GM23338 (cell line): Measurements from ENCODE around the gene AP2A2. TPM values are rescaled to one million over a fixed set of nuclear protein-coding genes. Genes with fewer than 3 reads are reported as not detected.

Source experiments
- ATAC-seq: fragments of 200-7000 bp; cut with Tn5 transposase; 3 replicates; pipeline ENCODE4 v1.9.1; 2020
- DNase-seq: peaks from one replicate; pipeline ENCODE4 v3.0.0-alpha.2; 2015; ENCODE audit warnings: low spot score
- H2AFZ ChIP-seq: fragments of 200-600 bp; sonication (generic); 2 replicates; pipeline ENCODE4 v1.8.0; 2016; ENCODE audit warnings: antibody characterized with exemption, mild to moderate bottlenecking, moderate library complexity
- H3F3A ChIP-seq: fragments of 200-600 bp; sonication (generic); replicated peaks from 2 replicates; pipeline ENCODE4 v1.8.0; 2017; ENCODE audit warnings: antibody characterized with exemption, mixed run types, low read depth
- H3K27ac ChIP-seq: fragments of 200-600 bp; sonication (generic); 2 replicates; pipeline ENCODE4 v1.6.1; 2016; ENCODE audit warnings: low read depth
- H3K27me3 ChIP-seq: fragments of 200-600 bp; sonication (generic); 2 replicates; pipeline ENCODE4 v1.8.0; 2016; ENCODE audit warnings: mild to moderate bottlenecking, mixed run types, moderate library complexity; ENCODE audit not compliant: insufficient read depth
- H3K36me3 ChIP-seq: fragments of 200-600 bp; sonication (generic); 2 replicates; pipeline ENCODE4 v1.8.0; 2016; ENCODE audit warnings: mild to moderate bottlenecking; ENCODE audit not compliant: insufficient read depth
- H3K4me1 ChIP-seq: fragments of 200-600 bp; sonication (generic); 2 replicates; pipeline ENCODE4 v1.8.0; 2016; ENCODE audit warnings: mild to moderate bottlenecking, moderate library complexity; ENCODE audit not compliant: insufficient read depth
- H3K4me2 ChIP-seq: fragments of 200-600 bp; sonication (generic); 2 replicates; pipeline ENCODE4 v1.7.1; 2017; ENCODE audit warnings: mixed run types
- H3K4me3 ChIP-seq: fragments of 200-600 bp; sonication (generic); 2 replicates; pipeline ENCODE4 v1.6.1; 2016; ENCODE audit warnings: mixed run types
- H3K79me2 ChIP-seq: fragments of 200-600 bp; sonication (generic); replicated peaks from 2 replicates; pipeline ENCODE4 v1.8.0; 2017; ENCODE audit warnings: mild to moderate bottlenecking; ENCODE audit not compliant: insufficient read depth
- H3K9me2 ChIP-seq: fragments of 200-600 bp; sonication (generic); 2 replicates; pipeline ENCODE4 v1.8.0; 2017; ENCODE audit not compliant: insufficient read depth
- H4K20me1 ChIP-seq: fragments of 200-600 bp; sonication (generic); replicated peaks from 2 replicates; pipeline ENCODE4 v1.8.0; 2017; ENCODE audit warnings: mild to moderate bottlenecking; ENCODE audit not compliant: insufficient read depth
- H3K27ac Mint-ChIP-seq: 2 replicates; pipeline ENCODE4 v1.8.0; 2020; ENCODE audit warnings: inconsistent platforms, mild to moderate bottlenecking, moderate library complexity, mixed read lengths
- H3K27me3 Mint-ChIP-seq: 3 replicates; pipeline ENCODE4 v1.8.0; 2022; ENCODE audit warnings: low read depth, mild to moderate bottlenecking, moderate library complexity, mixed read lengths, inconsistent platforms; ENCODE audit not compliant: insufficient read depth, poor library complexity
- H3K36me3 Mint-ChIP-seq: 3 replicates; pipeline ENCODE4 v1.8.0; 2021; ENCODE audit warnings: low read depth, mild to moderate bottlenecking, inconsistent platforms, moderate library complexity, mixed read lengths
- H3K4me1 Mint-ChIP-seq: 3 replicates; pipeline ENCODE4 v1.8.0; 2020; ENCODE audit warnings: mild to moderate bottlenecking, inconsistent platforms, mixed read lengths
- H3K4me3 Mint-ChIP-seq: 3 replicates; pipeline ENCODE4 v1.8.0; 2021; ENCODE audit warnings: moderate library complexity, mild to moderate bottlenecking, inconsistent platforms, mixed read lengths
- H3K9me3 Mint-ChIP-seq: 3 replicates; pipeline ENCODE4 v1.8.0; 2020; ENCODE audit warnings: moderate library complexity, mild to moderate bottlenecking, inconsistent platforms, mixed read lengths
- CREB1 ChIP-seq: fragments of 250-450 bp; sonication (Bioruptor Pico); IDR thresholded peaks from 2 replicates; pipeline ENCODE4 v1.5.0; 2020; ENCODE audit warnings: low read depth, mild to moderate bottlenecking, moderate library complexity
- ETS1 ChIP-seq: IDR thresholded peaks from 2 replicates; pipeline ENCODE4 v1.6.1; 2016; ENCODE audit warnings: antibody characterized with exemption
- JUNB ChIP-seq: IDR thresholded peaks from one replicate; pipeline ENCODE4 v1.6.1; 2016; ENCODE audit warnings: antibody characterized with exemption; ENCODE audit not compliant: unreplicated experiment
- STAT1 ChIP-seq: IDR thresholded peaks from one replicate; pipeline ENCODE4 v1.6.1; 2016; ENCODE audit warnings: antibody characterized with exemption; ENCODE audit not compliant: unreplicated experiment
- polyA plus RNA-seq: library from polyadenylated mRNA; unstranded; fragments of >200 nt; fragmentation: Nextera tagmentation; extraction: Ambion mirVana; gene quantifications from 2 replicates; pipeline ENCODE4 v1.2.1, GENCODE V29; 2016
- total RNA-seq: library from RNA; depleted of rRNA; stranded (reverse); fragments of >200 nt; shearing (Covaris generic); gene quantifications from 2 replicates; pipeline ENCODE4 v1.2.3, GENCODE V29; 2014
- TF ChIP-seq, protein P1 (sequence below), 2 experiments: fragments of 200-600 bp in 1 of 2; sonication (generic) in 1 of 2; conservative IDR thresholded peaks; 2 replicates each; pipeline versions ENCODE4 v1.5.1 to v1.6.1; 2016 to 2017; ENCODE audit warnings: antibody characterized with exemption in 2 of 2, low read depth in 2 of 2, mild to moderate bottlenecking in 2 of 2, moderate library complexity in 1 of 2
- TF ChIP-seq, protein P2 (sequence below): fragments of 250-450 bp; sonication (Bioruptor Pico); IDR thresholded peaks from 2 replicates; pipeline ENCODE4 v1.5.0; 2020; ENCODE audit warnings: mild to moderate bottlenecking, moderate library complexity

AP2A2 gene
- total and polyA plus RNA-seq, 2 experiments from 2014 or later = 23.7 to 47.5 TPM

DNA sequence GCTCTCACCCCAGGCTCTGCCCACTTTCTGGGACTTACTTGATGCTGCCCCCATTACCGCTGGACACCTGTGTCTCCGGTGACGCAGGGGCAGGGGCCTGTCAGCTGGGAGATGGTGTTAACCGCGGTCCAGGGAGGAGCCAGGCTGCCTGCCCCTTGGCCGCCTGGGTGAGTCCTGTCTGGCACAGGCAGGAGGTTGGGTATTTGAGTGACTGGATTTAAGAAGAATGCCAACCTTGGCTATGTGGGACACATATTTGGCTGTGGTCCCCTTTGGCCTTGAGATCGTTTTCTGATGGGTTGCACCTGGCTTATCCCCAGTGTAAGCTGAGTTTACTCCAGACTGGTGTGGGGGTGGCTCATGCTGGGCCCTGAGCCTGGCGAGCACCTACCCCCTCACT is 108.3 kb downstream of the AP2A2 start:
- peaks cover 10% of the 10 kb centered on the region for H3K27me3 Mint-ChIP-seq
- no peaks in the 10 kb centered on the region for H3K9me3 Mint-ChIP-seq
- ATAC-seq = no peak

More for the DNA sequence above, 108.3 kb downstream of the AP2A2 start:
- H3K79me2 ChIP-seq = no peaks in the 10 kb centered on the region
- H3K4me3 ChIP-seq = no peak overlapping the region
- Mint-ChIP-seq H3K36me3 (no peaks in the 10 kb centered on the region; the same call in 2 of the 3 replicates), H3K4me1 (no peaks in the 10 kb centered on the region), H3K4me3 (no peak overlapping the region), H3K27ac (no peak overlapping the region)
- TF ChIP-seq, protein P1, sequence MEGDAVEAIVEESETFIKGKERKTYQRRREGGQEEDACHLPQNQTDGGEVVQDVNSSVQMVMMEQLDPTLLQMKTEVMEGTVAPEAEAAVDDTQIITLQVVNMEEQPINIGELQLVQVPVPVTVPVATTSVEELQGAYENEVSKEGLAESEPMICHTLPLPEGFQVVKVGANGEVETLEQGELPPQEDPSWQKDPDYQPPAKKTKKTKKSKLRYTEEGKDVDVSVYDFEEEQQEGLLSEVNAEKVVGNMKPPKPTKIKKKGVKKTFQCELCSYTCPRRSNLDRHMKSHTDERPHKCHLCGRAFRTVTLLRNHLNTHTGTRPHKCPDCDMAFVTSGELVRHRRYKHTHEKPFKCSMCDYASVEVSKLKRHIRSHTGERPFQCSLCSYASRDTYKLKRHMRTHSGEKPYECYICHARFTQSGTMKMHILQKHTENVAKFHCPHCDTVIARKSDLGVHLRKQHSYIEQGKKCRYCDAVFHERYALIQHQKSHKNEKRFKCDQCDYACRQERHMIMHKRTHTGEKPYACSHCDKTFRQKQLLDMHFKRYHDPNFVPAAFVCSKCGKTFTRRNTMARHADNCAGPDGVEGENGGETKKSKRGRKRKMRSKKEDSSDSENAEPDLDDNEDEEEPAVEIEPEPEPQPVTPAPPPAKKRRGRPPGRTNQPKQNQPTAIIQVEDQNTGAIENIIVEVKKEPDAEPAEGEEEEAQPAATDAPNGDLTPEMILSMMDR (conservative IDR thresholded peaks at IDR 0.05; ENCODE audit: low read depth in 2 of 2) = no peak
- TF ChIP-seq ETS1 = no peak
- TF ChIP-seq CREB1 (CRISPR knock-in tag) = no peak
- TF ChIP-seq, protein P2, sequence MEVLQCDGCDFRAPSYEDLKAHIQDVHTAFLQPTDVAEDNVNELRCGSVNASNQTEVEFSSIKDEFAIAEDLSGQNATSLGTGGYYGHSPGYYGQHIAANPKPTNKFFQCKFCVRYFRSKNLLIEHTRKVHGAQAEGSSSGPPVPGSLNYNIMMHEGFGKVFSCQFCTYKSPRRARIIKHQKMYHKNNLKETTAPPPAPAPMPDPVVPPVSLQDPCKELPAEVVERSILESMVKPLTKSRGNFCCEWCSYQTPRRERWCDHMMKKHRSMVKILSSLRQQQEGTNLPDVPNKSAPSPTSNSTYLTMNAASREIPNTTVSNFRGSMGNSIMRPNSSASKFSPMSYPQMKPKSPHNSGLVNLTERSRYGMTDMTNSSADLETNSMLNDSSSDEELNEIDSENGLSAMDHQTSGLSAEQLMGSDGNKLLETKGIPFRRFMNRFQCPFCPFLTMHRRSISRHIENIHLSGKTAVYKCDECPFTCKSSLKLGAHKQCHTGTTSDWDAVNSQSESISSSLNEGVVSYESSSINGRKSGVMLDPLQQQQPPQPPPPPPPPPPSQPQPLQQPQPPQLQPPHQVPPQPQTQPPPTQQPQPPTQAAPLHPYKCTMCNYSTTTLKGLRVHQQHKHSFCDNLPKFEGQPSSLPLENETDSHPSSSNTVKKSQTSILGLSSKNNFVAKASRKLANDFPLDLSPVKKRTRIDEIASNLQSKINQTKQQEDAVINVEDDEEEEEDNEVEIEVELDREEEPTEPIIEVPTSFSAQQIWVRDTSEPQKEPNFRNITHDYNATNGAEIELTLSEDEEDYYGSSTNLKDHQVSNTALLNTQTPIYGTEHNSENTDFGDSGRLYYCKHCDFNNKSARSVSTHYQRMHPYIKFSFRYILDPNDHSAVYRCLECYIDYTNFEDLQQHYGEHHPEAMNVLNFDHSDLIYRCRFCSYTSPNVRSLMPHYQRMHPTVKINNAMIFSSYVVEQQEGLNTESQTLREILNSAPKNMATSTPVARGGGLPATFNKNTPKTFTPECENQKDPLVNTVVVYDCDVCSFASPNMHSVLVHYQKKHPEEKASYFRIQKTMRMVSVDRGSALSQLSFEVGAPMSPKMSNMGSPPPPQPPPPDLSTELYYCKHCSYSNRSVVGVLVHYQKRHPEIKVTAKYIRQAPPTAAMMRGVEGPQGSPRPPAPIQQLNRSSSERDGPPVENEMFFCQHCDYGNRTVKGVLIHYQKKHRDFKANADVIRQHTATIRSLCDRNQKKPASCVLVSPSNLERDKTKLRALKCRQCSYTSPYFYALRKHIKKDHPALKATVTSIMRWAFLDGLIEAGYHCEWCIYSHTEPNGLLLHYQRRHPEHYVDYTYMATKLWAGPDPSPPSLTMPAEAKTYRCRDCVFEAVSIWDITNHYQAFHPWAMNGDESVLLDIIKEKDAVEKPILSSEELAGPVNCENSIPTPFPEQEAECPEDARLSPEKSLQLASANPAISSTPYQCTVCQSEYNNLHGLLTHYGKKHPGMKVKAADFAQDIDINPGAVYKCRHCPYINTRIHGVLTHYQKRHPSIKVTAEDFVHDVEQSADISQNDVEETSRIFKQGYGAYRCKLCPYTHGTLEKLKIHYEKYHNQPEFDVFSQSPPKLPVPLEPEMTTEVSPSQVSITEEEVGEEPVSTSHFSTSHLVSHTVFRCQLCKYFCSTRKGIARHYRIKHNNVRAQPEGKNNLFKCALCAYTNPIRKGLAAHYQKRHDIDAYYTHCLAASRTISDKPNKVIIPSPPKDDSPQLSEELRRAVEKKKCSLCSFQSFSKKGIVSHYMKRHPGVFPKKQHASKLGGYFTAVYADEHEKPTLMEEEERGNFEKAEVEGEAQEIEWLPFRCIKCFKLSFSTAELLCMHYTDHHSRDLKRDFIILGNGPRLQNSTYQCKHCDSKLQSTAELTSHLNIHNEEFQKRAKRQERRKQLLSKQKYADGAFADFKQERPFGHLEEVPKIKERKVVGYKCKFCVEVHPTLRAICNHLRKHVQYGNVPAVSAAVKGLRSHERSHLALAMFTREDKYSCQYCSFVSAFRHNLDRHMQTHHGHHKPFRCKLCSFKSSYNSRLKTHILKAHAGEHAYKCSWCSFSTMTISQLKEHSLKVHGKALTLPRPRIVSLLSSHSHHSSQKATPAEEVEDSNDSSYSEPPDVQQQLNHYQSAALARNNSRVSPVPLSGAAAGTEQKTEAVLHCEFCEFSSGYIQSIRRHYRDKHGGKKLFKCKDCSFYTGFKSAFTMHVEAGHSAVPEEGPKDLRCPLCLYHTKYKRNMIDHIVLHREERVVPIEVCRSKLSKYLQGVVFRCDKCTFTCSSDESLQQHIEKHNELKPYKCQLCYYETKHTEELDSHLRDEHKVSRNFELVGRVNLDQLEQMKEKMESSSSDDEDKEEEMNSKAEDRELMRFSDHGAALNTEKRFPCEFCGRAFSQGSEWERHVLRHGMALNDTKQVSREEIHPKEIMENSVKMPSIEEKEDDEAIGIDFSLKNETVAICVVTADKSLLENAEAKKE = no peak
- no peak for TF ChIP-seq JUNB
- no peak for TF ChIP-seq STAT1
- H3K9me2 ChIP-seq = no peaks in the 10 kb centered on the region
- no peak overlapping the region for H3K4me2 ChIP-seq
- DNase-seq = no peak
- no peak overlapping the region for H2AFZ ChIP-seq
- no peaks in the 10 kb centered on the region for H3K36me3 ChIP-seq
- no peaks in the 10 kb centered on the region for H3F3A ChIP-seq
- no peaks in the 10 kb centered on the region for H3K4me1 ChIP-seq
- H3K27me3 ChIP-seq = no peaks in the 10 kb centered on the region
- no peak overlapping the region for H3K27ac ChIP-seq
- no peaks in the 10 kb centered on the region for H4K20me1 ChIP-seq
